ENCODE measurements around the gene KLK13.

Gene KLK13

DNA sequence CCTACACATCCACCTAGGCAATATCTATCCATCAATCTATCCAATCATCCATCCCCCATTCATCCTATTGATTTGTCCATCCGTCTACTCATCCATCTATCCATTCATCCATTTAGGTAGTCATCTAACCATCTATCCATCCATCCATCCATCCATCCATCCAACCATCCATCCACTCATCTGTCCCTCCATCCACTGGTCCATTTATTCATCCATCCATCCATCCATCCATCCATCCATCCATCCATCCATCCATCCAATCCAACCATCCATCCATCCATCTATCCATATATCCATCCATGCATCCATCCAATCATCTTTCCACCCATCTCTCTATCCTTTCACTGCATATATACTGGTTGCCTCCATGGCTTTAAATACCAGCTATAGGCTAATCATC, 3.9 kb downstream of the KLK13 start:
- DNase-seq (ENCODE audit: low read depth, low spot score) = no peak

- DNase-seq (ENCODE audit: low read depth, low spot score) = no peak
Measured at GRCh38 chr19:51060336-51060735, 4.6 kb downstream of the KLK13 start.

GRCh38 chr19:51059715-51060114, 5.2 kb downstream of the KLK13 start:
- DNase-seq (ENCODE audit: low read depth, low spot score) = no peak

DNA sequence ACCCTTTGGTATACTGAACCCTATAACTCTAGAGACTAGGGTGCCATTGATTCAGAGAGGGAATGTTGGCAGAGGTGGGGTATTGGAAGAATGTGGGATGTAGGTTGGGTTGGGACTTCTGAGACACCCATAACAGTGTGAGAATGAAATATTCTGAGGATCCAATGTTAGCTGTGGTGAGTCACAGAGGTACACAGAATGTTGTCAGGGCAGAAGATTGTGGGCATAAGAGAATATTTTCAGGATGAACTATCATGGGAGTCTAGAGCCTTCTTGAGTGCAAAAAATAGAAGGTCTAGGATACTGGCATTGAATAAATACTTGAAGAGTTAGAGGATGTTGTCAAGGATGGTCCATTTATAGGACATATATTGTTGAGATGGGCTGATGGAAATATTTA, 9.0 kb downstream of the KLK13 start:
- DNase-seq (ENCODE audit: low read depth, low spot score) = no peak

- no peak for DNase-seq (ENCODE audit: low read depth, low spot score)
Measured at GRCh38 chr19:51047031-51047335, 17.9 kb downstream of the KLK13 start.

GRCh38 chr19:51044327-51044726, 20.6 kb downstream of the KLK13 start:
- no peak for DNase-seq (ENCODE audit: low read depth, low spot score)

DNA sequence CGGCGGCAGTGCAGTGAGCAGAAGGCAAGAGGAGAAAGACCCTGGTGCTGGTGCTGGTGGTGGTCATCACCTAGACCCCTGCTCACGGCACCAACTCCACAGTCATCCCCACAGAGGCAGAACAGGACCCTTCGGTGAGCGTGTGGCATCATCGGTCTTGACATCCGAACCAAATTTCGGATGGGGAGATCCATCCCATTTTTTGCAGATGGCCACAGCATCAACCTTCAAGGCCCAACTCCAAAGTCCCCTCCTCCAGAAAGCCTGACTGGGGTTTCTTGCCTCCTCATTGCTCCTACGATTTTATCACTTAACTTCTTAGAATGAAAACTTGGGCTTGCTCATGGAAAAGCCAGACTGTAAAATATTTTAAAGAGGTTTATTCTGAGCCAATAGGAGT, 21.4 kb downstream of the KLK13 start:
- DNase-seq (ENCODE audit: low read depth, low spot score) = no peak

DNA sequence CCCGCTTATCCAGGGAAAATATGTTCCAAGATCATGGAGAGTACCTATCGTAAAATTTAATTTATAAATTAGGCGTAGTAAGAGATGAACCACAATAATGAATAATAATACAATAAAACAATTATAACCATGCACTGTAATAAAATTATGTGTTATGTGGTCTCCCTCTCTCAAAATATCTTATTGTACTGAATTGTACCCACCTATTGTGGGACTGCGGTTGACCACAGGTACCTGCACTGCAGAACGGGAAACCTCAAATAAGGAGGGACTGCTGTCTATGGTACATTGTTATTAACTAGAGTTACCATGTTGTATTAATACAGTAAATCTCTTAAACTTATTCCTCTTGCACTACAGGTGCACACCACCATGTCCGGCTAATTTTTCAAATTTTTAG, 24.7 kb downstream of the KLK13 start:
- DNase-seq (ENCODE audit: low read depth, low spot score) = no peak

DNA sequence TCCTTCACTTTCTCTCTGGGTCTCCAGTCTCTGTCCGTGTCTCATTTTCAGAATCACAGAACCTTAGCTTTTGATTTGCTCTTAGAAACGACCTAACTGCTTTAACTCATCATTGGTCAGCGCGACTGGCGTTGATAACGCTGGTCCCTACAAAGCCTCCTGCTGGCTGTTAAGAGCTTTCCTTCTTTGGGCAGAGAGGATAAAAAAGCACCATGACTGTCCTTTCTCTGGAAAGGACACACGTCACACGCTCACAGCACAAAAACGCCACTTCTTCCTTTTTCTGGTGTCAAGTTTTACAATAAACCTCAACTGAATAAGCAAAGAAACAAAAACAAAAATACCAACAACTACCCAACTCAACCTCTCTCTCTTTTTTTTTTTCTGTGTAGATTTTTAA, 28.4 kb downstream of the KLK13 start:
- DNase-seq (ENCODE audit: low read depth, low spot score) = no peak

GRCh38 chr19:51034704-51035103, 30.2 kb downstream of the KLK13 start, which contains the start of gene KLK12:
Gene KLK12, minus strand, starts transcription at chr19:51035002. Its CDS starts 381 bp downstream, at chr19:51034621.
- no peak for DNase-seq (ENCODE audit: low read depth, low spot score)

- no peak for DNase-seq (ENCODE audit: low read depth, low spot score)
Measured at GRCh38 chr19:51031880-51032225, 33.0 kb downstream of the KLK13 start.

GRCh38 chr19:51031220-51031879, 33.5 kb downstream of the KLK13 start:
- DNase-seq (ENCODE audit: low read depth, low spot score) = no peak

GRCh38 chr19:51030631-51031030, 34.3 kb downstream of the KLK13 start:
- DNase-seq (ENCODE audit: low read depth, low spot score) = no peak

DNA sequence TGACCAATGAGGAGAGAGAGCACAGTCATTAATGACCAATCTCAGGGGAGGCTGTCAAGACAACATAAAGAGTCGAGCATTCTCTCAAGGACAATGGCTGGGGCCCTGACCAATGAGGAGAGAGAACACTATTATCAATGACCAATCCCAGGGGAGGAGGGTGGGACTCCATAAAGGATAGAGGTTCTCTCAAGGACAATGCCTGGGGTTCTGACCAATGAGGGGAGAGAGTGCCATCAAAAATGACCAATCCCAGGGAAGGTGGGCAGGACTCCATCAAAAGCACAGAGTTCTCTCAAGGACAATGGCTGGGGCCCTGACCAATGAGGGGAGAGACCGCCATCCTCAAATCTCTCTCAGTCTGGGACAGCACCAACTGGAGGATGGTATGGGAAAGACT, 35.2 kb downstream of the KLK13 start:
- DNase-seq (ENCODE audit: low read depth, low spot score) = no peak

GRCh38 chr19:51027873-51028272, 37.0 kb downstream of the KLK13 start:
- no peak for DNase-seq (ENCODE audit: low read depth, low spot score)

DNA sequence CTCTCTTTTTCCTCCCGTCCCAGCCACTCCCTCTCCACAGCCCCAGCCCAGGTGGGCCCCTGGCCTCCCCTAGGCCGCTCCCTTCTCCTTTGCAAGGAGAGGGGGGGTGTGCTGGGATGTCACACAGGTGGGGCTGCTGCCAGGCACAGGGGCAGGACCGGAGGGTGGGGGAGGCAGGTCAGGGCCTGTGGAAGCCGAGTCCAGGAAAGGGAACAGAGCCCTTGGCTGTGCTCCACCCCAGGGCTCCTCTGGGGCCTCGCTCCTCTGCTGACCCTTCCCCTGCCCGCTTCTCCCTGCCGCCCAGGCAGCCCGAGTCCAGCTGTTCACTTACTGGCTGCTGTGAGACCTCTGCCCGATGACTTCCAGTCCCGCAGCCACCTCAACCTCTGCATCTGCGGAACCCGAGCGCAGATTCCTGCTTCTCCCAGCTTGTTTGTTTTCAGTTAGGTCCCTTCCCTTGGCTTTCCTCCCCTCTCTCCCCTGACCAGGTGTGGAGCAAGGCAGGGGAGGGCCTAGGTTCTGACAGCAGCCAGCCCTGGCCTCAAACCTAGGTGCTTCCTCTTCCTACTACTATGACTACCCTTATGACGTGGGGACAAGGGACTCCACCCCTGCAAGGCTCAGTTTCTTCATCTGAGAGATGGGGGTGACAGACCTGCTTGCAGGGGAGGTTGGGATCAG, 37.6 kb downstream of the KLK13 start:
- no peak for DNase-seq (ENCODE audit: low read depth, low spot score)

DNA sequence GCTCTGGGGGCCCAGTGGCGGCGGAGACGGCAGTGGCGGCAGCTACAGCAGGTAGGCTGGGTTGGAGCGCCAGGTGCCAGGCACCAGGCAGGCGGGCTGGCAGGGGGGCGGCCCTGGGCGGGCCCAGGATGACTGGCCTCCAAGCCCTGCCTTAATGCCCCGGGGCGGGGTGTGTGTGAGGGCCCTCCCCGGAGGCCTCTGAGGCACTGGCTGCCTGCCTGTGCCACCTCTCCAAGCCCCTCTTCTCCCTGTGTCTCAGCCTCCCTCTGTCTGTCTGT, 38.4 kb downstream of the KLK13 start, which contains the start of gene KLK11:
KLK11 (minus strand) TSS at position 63 of the 278 bp plus-strand sequence. CDS start 985 bp downstream, outside the sequence.
- no peak for DNase-seq (ENCODE audit: low read depth, low spot score)

DNA sequence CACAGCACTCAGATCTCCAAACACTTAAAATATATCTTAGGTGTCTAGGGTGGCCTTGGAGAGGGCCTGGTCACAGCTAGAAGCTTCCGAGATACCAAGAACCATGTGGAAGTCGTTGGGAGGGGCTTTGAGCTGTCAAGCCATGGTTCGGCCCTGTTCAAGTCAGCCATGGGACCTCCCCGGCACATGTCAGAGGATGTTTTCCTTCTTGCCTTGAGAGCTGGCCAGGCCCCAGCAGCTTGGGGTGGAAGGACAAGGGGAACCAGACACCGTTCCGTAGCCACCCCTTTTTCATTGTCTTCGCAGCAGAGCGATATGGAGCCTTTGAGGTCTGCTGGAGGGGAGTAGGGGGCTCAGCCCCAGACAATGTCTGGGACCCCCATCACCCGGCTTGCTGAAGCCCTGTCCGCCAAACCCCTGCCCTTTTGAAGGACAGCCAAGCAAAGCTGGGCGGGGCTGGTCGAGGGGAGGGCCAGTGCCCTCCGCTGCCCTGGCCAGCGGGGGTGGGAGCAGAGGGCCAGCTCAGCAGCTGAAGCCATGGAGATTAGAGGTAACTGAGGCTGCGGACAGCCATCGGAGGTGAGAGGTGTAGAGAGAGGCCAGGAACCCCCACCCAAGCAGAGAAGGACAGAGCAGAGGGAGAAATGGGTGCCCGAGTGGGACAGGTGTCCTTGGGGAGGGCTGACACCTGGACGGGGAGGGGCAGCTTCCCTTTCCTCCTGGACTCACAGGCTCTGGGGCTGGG, 38.9 kb downstream of the KLK13 start:
- no peak for DNase-seq (ENCODE audit: low read depth, low spot score)

DNA sequence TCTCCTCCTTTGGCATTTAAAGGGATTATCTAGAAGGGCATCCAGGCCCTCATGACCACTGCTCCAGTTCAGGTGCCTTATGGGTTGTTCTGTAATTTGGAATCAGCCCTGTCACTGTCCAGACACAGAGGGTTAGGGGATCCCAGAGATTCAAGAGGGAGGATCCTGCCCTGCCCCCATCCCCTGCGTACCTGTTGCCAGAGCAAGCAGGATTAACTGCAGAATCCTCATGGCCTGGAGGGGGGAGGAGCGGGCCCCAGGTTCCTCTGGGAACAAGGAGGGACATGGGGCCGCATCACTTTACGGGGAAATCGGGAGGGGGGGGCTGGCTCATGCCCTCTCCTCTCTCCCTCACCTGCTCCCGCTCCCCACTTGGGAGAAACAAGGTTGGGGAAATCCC, 39.5 kb downstream of the KLK13 start:
- no peak for DNase-seq (ENCODE audit: low read depth, low spot score)

DNA sequence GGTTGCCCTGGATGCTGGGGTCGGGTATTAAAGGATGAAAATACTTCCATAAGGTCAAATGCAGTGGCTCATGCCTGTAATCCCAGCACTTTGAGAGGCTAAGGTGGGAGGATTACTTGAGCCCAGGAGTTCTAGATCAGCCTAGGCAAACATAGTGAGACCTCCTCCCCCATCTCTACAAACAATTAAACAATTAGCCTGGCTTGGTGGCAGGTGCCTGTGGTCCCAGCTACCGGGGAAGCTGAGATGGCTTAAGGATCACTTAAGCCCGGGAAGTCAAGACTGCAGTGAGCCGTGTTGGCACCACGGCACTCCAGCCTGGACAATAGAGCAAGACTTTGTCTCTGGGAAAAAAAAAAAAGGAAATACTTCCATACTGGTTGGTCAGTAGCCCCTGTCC, 40.0 kb downstream of the KLK13 start:
- DNase-seq (ENCODE audit: low read depth, low spot score) = no peak

DNA sequence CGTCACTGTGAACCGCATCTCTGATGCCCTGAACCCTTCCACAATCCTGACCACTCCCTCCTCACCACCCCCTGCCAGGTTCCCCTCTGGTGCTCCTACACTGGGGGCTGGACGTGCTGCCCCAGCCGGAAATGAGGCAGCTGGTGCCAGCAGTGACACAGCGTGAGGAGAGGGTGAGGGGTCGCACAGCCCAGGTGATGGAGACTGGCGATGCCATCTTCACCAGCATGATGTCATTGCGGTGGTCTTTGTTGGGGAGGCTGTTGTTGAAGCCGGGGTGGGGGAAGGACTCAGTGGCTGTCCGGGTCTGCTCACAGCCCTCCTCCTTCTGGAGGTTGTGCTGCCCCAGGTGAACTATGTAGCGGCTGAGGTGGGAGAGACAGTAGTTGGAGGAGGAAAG, 40.9 kb downstream of the KLK13 start:
- no peak for DNase-seq (ENCODE audit: low read depth, low spot score)

DNA sequence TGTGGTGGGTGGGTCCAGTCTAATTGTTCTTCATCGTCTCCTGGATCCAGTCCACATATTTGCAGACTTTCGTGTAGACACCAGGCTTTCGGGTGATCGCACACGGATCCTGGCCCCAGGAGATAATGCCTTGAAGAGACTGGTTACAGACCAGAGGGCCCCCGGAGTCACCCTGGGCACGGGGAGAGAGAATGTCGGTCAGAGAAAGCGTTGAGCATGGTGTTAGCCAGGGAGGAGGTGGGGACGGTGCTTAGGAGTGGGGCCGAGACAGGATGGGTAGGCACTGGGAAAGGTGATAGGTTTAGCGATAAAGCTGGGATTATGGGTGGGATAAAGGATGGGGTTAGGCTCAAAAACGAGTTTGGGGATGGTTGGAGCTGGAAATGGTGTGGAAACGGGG, 42.4 kb downstream of the KLK13 start:
- no peak for DNase-seq (ENCODE audit: low read depth, low spot score)

- peak; percentile 52 for DNase-seq (ENCODE audit: low read depth, low spot score)
Measured at GRCh38 chr19:51020988-51021651, 43.8 kb downstream of the KLK13 start.

Data from astrocyte of the hippocampus (primary cell).